Sigmoid colon (tissue), 7 donors: ENCODE data around the gene DIP2C. TPM values are rescaled to one million over a fixed set of nuclear protein-coding genes. Genes with fewer than 3 reads are reported as not detected.

ENCODE experiments used
- DNase-seq: peaks from one replicate; pipeline ENCODE4 v3.0.0-alpha.2; 2019
- H3K27ac ChIP-seq, 4 donors: fragments of 200-600 bp; sonication (generic); one replicate each; pipeline ENCODE4 v1.5.1; 2016 to 2019; ENCODE audit warnings: mild to moderate bottlenecking in 1 of 4
- H3K27me3 ChIP-seq, 3 donors: fragments of 200-600 bp; sonication (generic); one replicate each; pipeline ENCODE4 v1.5.1; 2019; ENCODE audit warnings: mild to moderate bottlenecking in 1 of 3
- H3K36me3 ChIP-seq, 4 donors: fragments of 200-600 bp; sonication (generic); one replicate each; pipeline ENCODE4 v1.5.1; 2016 to 2019
- H3K4me1 ChIP-seq, 4 donors: fragments of 200-600 bp; sonication (generic); one replicate each; pipeline ENCODE4 v1.5.1; 2017 to 2019
- H3K4me3 ChIP-seq, 4 donors: fragments of 200-600 bp; sonication (generic); one replicate each; pipeline ENCODE4 v1.5.1; 2017 to 2019; ENCODE audit warnings: mild to moderate bottlenecking in 2 of 4, moderate library complexity in 1 of 4
- H3K9me3 ChIP-seq, 4 donors: fragments of 200-600 bp in 3 of 4; sonication (generic) in 3 of 4; one replicate each; pipeline versions ENCODE4 v1.5.1 to v1.6.1; 2013 to 2019
- EP300 ChIP-seq, 4 donors: sonication (generic); formaldehyde crosslinking; IDR thresholded peaks; one replicate each; pipeline ENCODE4 v1.6.1; 2017; ENCODE audit warnings: antibody characterized with exemption in 4 of 4
- POLR2A ChIP-seq, 2 donors: fragments of 450-650 bp; IDR thresholded peaks; one replicate each; pipeline ENCODE4 v1.6.1; 2016; ENCODE audit warnings: antibody characterized with exemption in 2 of 2, mild to moderate bottlenecking in 2 of 2, moderate library complexity in 2 of 2
- POLR2AphosphoS5 ChIP-seq, 4 donors: sonication (generic); formaldehyde crosslinking; IDR thresholded peaks; one replicate each; pipeline ENCODE4 v1.6.1; 2017; ENCODE audit warnings: antibody characterized with exemption in 4 of 4
- WGBS, 2 donors: extraction: QIAGEN DNeasy Blood & Tissue Kit; methylation state at CpG; one replicate each; pipeline ENCODE4 v1.1.7; 2013; 5-methylcytosine and 5-hydroxymethylcytosine counted together
- intact Hi-C: fragments of 100-400 bp; cut with DNase I; formaldehyde crosslinking; loops from one replicate; pipeline ENCODE4 v1.15.1; 2023
- polyA plus RNA-seq, 3 donors: library from polyadenylated mRNA; stranded (reverse); fragments of 200-250 nt; gene quantifications; one replicate each; pipeline ENCODE4 v1.2.3, GENCODE V29; 2013
- total RNA-seq, 4 donors: library from RNA; depleted of rRNA; stranded (reverse); fragments of >200 nt; gene quantifications; one replicate each; pipeline ENCODE4 v1.1.0, GENCODE V29; 2016
- TF ChIP-seq, protein P1 (sequence below), 4 experiments: fragments of 450-650 bp in 3 of 4; fragments of 200-600 bp in 1 of 4; IDR thresholded peaks; one replicate each; pipeline ENCODE4 v1.5.1; 2016 to 2019; ENCODE audit warnings: antibody characterized with exemption in 4 of 4, mild to moderate bottlenecking in 3 of 4, moderate library complexity in 2 of 4
- donor health status: healthy with polysubstance abuse.
- donor health status: Bipolar disorder and iron deficiency.
- donor health status: healthy.

Gene DIP2C
- total and polyA plus RNA-seq, 7 donors: 1.8 to 67.9 (median 42.1) TPM

DNA sequence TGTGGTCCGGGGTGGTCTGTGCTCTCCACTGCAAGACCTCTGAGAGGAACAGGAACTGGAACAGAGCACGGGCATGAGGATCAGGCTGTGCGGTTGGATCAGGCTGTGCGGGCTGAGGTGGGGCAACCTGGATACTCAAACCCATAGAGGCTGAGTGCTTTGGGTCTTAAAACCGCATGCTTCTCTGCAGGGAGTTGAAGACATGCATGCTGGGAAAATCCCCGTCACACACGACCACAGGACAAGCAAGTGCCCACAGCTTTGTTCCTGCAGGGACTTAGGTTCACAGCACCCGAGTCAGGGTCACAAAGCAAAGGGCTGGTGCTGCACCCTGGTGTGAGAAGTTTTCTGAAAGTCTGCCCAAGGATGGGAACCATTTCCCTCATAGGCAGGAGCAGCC is 333.0 kb downstream of the DIP2C start:
- DNase-seq: no peak
- no peaks in the 10 kb centered on the region for H3K9me3 ChIP-seq
- no peaks in the 10 kb centered on the region for H3K27me3 ChIP-seq
- no peak for TF ChIP-seq POLR2A (IDR thresholded peaks at IDR 0.05)
- TF ChIP-seq, protein P1, sequence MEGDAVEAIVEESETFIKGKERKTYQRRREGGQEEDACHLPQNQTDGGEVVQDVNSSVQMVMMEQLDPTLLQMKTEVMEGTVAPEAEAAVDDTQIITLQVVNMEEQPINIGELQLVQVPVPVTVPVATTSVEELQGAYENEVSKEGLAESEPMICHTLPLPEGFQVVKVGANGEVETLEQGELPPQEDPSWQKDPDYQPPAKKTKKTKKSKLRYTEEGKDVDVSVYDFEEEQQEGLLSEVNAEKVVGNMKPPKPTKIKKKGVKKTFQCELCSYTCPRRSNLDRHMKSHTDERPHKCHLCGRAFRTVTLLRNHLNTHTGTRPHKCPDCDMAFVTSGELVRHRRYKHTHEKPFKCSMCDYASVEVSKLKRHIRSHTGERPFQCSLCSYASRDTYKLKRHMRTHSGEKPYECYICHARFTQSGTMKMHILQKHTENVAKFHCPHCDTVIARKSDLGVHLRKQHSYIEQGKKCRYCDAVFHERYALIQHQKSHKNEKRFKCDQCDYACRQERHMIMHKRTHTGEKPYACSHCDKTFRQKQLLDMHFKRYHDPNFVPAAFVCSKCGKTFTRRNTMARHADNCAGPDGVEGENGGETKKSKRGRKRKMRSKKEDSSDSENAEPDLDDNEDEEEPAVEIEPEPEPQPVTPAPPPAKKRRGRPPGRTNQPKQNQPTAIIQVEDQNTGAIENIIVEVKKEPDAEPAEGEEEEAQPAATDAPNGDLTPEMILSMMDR (IDR thresholded peaks at IDR 0.05): no peak
- TF ChIP-seq POLR2AphosphoS5 (IDR thresholded peaks at IDR 0.05): no peak
- TF ChIP-seq EP300 (IDR thresholded peaks at IDR 0.05): no peak
- no peak overlapping the region for H3K27ac ChIP-seq
- peaks cover 0 to 5% (median 0%) of the 10 kb centered on the region in 4 donors for H3K4me1 ChIP-seq
- 85 to 88% methylated on average over 8 of the region's 8 CpGs for WGBS, 2 donors
- intact Hi-C loops: no loop called here
- H3K4me3 ChIP-seq: no peak overlapping the region
- peaks cover 18 to 93% (median 52%) of the 10 kb centered on the region in 4 donors for H3K36me3 ChIP-seq

DNA sequence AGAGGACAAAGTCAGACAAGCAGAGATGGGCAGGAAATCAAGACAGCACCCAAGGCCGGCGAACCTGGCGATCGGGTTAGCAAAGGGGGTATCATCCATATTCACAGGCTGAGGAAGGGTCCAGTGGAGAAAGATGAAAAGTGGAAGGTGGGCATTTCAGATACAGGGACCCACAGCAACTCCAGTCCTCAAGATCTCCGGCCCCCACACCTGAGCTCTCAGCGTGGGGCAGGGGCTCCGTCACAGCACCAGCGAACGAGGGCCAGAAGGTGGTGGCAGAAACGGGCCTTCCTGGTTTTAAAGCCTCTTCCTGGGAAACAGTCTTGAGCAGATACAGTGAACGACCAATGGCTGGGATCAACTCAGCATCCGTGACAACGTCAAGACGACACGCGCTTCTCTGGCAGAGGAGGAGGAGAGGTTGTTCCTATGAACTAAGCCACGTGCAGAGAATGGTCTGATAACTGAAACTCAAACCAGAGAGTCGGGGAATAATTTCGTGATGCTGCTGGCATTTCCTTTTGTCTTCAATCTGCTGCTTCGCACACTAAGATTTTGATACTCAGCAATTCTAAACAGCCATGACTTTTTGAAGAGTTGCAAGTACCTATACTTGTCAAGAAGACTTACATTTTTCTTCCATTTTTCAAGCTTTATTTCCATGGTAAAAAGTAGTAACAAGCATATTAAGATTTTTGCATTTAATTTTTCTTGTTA is 334.4 kb downstream of the DIP2C start:
- H3K4me3 ChIP-seq: no peak overlapping the region
- no peaks in the 10 kb centered on the region for H3K4me1 ChIP-seq
- intact Hi-C loops: no loop called here
- no peaks in the 10 kb centered on the region for H3K27me3 ChIP-seq
- 92 to 93% methylated on average over 20 of the region's 20 CpGs for WGBS, 2 donors
- H3K36me3 ChIP-seq: peaks cover 21 to 92% (median 51%) of the 10 kb centered on the region in 4 donors
- no peak overlapping the region for H3K27ac ChIP-seq
- DNase-seq: no peak
- no peaks in the 10 kb centered on the region for H3K9me3 ChIP-seq
- TF ChIP-seq, protein P1 (IDR thresholded peaks at IDR 0.05): no peak
- no peak for TF ChIP-seq EP300 (IDR thresholded peaks at IDR 0.05)
- no peak for TF ChIP-seq POLR2AphosphoS5 (IDR thresholded peaks at IDR 0.05)
- no peak for TF ChIP-seq POLR2A (IDR thresholded peaks at IDR 0.05)

GRCh38 chr10:352476-353235 is 336.8 kb downstream of the DIP2C start:
- Histone ChIP-seq H3K4me1 (no peaks in the 10 kb centered on the region), H3K9me3 (no peaks in the 10 kb centered on the region), H3K27me3 (no peaks in the 10 kb centered on the region), H3K27ac (no peak overlapping the region), H3K4me3 (no peak overlapping the region), H3K36me3 (peaks cover 33 to 94% (median 54%) of the 10 kb centered on the region in 4 donors)
- intact Hi-C loops: no loop called here
- 89 to 94% methylated on average over 21 of the region's 21 CpGs for WGBS, 2 donors
- DNase-seq: no peak
- TF ChIP-seq POLR2A (IDR thresholded peaks at IDR 0.05) (no peak), POLR2AphosphoS5 (IDR thresholded peaks at IDR 0.05) (no peak), EP300 (IDR thresholded peaks at IDR 0.05) (no peak)
- TF ChIP-seq, protein P1 (IDR thresholded peaks at IDR 0.05): no peak

GRCh38 chr10:351770-352334 is 337.6 kb downstream of the DIP2C start:
- intact Hi-C loops: no loop called here
- WGBS, 2 donors: 88 to 96% methylated on average over 13 of the region's 13 CpGs
- H3K4me1 ChIP-seq: no peaks in the 10 kb centered on the region
- DNase-seq: no peak
- peaks cover 29 to 86% (median 46%) of the 10 kb centered on the region in 4 donors for H3K36me3 ChIP-seq
- no peaks in the 10 kb centered on the region for H3K27me3 ChIP-seq
- no peak overlapping the region for H3K4me3 ChIP-seq
- no peaks in the 10 kb centered on the region for H3K9me3 ChIP-seq
- H3K27ac ChIP-seq: no peak overlapping the region
- TF ChIP-seq, protein P1 (IDR thresholded peaks at IDR 0.05): no peak
- TF ChIP-seq EP300 (IDR thresholded peaks at IDR 0.05) (no peak), POLR2A (IDR thresholded peaks at IDR 0.05) (no peak), POLR2AphosphoS5 (IDR thresholded peaks at IDR 0.05) (no peak)
